Stomach (tissue), 19 donors: ENCODE data around the gene VPS11. TPM values are rescaled to one million over a fixed set of nuclear protein-coding genes. Genes with fewer than 3 reads are reported as not detected.

ENCODE experiments used
- DNase-seq, 2 donors: peaks; one replicate each; pipeline versions ENCODE4 v3.0.0 to v3.0.0-alpha.2; 2013 to 2019
- H3K27ac ChIP-seq, 5 donors: fragments of 200-600 bp in 4 of 5; sonication (generic) in 4 of 5; one replicate each; pipeline ENCODE4 v1.5.1; 2013 to 2019; ENCODE audit warnings: mild to moderate bottlenecking in 1 of 5, moderate library complexity in 1 of 5
- H3K27me3 ChIP-seq, 3 donors: fragments of 200-600 bp; sonication (generic); one replicate each; pipeline ENCODE4 v1.5.1; 2017 to 2019; ENCODE audit warnings: mixed run types in 1 of 3
- H3K36me3 ChIP-seq, 4 donors: fragments of 200-600 bp; sonication (generic); 1 replicate in 3 of 4; 2 replicates in 1 of 4; pipeline ENCODE4 v1.5.1; 2016 to 2019
- H3K4me1 ChIP-seq, 4 donors: fragments of 200-600 bp; sonication (generic); one replicate each; pipeline ENCODE4 v1.5.1; 2016 to 2019
- H3K4me3 ChIP-seq, 4 donors: fragments of 200-600 bp; sonication (generic) in 3 of 4; one replicate each; pipeline ENCODE4 v1.5.1; 2016 to 2019; ENCODE audit warnings: mild to moderate bottlenecking in 1 of 4
- H3K9me3 ChIP-seq, 4 donors: fragments of 200-600 bp; sonication (generic); one replicate each; pipeline ENCODE4 v1.5.1; 2016 to 2019
- EP300 ChIP-seq: sonication (generic); formaldehyde crosslinking; IDR thresholded peaks from one replicate; pipeline ENCODE4 v1.6.1; 2017; ENCODE audit warnings: antibody characterized with exemption
- POLR2A ChIP-seq, 4 donors: fragments of 450-650 bp; IDR thresholded peaks; one replicate each; pipeline ENCODE4 v1.6.1; 2016; ENCODE audit warnings: antibody characterized with exemption in 4 of 4, control low read depth in 2 of 4, mild to moderate bottlenecking in 1 of 4, moderate library complexity in 1 of 4
- POLR2AphosphoS5 ChIP-seq, 3 donors: sonication (generic); formaldehyde crosslinking; IDR thresholded peaks; one replicate each; pipeline ENCODE4 v1.6.1; 2016; ENCODE audit warnings: antibody characterized with exemption in 3 of 3
- WGBS, 5 donors: extraction: QIAGEN DNeasy Blood & Tissue Kit in 3 of 5; methylation state at CpG; one replicate each; pipeline versions ENCODE4 v1.1.5 to v1.1.7; 2013 to 2018; 5-methylcytosine and 5-hydroxymethylcytosine counted together
- intact Hi-C: fragments of 100-400 bp; cut with DNase I; formaldehyde crosslinking; loops from one replicate; pipeline ENCODE4 v1.15.1; 2023; ENCODE audit warnings: low total_unique reads
- long read RNA-seq, 10 donors: transcript quantifications; one replicate each; lab custom pipeline, GENCODE V29; 2026
- polyA plus RNA-seq, 3 donors: library from polyadenylated mRNA; stranded (reverse); fragments of 200-250 nt; gene quantifications; one replicate each; pipeline ENCODE4 v1.2.3, GENCODE V29; 2013
- total RNA-seq, 5 donors: library from RNA; depleted of rRNA; stranded (reverse); fragments of >200 nt; gene quantifications; one replicate each; pipeline versions ENCODE4 v1.1.0 to v1.2.3, GENCODE V29; 2014 to 2016
- TF ChIP-seq, protein P1 (sequence below), 7 experiments: fragments of 450-650 bp in 4 of 7; fragments of 200-600 bp in 3 of 7; sonication (generic) in 3 of 7; IDR thresholded peaks; one replicate each; pipeline ENCODE4 v1.5.1; 2016 to 2019; ENCODE audit warnings: antibody characterized with exemption in 7 of 7, control low read depth in 2 of 7, mild to moderate bottlenecking in 1 of 7
- donor health status: healthy with polysubstance abuse.
- donor health status: Bipolar disorder and iron deficiency.
- donor health status: healthy.

The VPS11 gene
- total RNA-seq = 100 to 1,000 TPM in 1 of 5 donors, 10 to 100 TPM in 3, 1 to 10 TPM in 1; 8.2 to 190 (median 21.1) TPM
- 10 to 100 TPM; 25.5 to 43.1 (median 40.9) TPM for polyA plus RNA-seq
- long read RNA-seq, donor 1, partial matches to known transcripts = 0 of 1 reads
- long read RNA-seq, donor 1, other reads (novel, unspliced or antisense) = 0 of 1 reads
- long read RNA-seq, donor 2, partial matches to known transcripts = 0 of 2 reads
- long read RNA-seq, donor 2, other reads (novel, unspliced or antisense) = 0 of 2 reads
- long read RNA-seq, donor 3, partial matches to known transcripts = 0 of 2 reads
- long read RNA-seq, donor 3, other reads (novel, unspliced or antisense) = 0 of 2 reads
- long read RNA-seq, donor 4 = 0 reads
- long read RNA-seq, donor 5, partial matches to known transcripts = 0 of 2 reads
- long read RNA-seq, donor 5, other reads (novel, unspliced or antisense) = 0 of 2 reads
- long read RNA-seq, donor 6, partial matches to known transcripts = 0 of 4 reads
- long read RNA-seq, donor 6, other reads (novel, unspliced or antisense) = 0 of 4 reads
- long read RNA-seq, donor 7, partial matches to known transcripts = 6 of 8 reads
- long read RNA-seq, donor 7, other reads (novel, unspliced or antisense) = 0 of 8 reads
- long read RNA-seq, donor 8, partial matches to known transcripts = 0 of 2 reads
- long read RNA-seq, donor 8, other reads (novel, unspliced or antisense) = 0 of 2 reads
- long read RNA-seq, donor 9, partial matches to known transcripts = 0 of 2 reads
- long read RNA-seq, donor 9, other reads (novel, unspliced or antisense) = 0 of 2 reads
- long read RNA-seq, donor 10, partial matches to known transcripts = 0 of 2 reads
- long read RNA-seq, donor 10, other reads (novel, unspliced or antisense) = 0 of 2 reads

DNA sequence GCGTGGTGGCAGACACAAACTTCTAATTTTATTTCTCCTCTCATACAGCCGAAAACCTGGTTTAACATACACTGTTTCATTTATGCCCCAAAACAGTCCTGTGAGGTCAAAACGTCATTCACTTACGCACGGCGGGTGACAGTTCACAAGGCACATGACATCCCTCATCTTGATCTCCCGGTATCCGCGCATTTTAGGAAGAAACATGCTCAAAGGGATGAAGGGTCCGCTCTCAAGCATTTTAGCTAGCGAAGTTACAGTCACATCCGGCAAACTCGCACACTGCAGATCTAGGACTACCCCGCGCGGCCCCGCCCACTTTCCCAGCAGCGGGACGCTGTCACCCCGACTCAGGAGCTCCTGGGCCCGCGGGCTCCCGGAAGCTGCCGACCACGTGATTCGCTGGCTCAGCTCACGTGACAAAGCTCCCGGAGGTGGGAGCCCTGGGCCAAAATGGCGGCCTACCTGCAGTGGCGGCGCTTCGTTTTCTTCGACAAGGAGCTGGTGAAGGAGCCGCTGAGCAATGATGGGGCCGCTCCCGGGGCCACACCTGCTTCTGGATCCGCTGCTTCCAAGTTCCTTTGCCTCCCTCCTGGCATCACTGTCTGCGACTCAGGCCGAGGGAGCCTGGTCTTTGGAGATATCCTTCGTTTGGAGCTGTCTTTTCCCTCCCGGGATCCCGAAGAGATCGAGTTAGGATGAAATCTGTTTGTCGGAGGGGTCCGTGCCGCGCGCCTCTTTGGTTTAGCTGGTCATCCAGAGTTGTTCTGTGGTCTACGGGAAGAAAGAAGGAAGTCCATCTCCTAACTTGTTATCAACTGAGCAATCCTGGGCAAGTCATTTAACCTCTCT is at the start of gene VPS11:
TSS of gene VPS11 (plus strand) at position 448 of the 852 bp plus-strand sequence. CDS start at position 454, 6 bp downstream.
- DNase-seq = peak; percentile 99
- Histone ChIP-seq H3K27me3 (no peaks in the 10 kb centered on the region), H3K9me3 (no peaks in the 10 kb centered on the region), H3K36me3 (peaks cover 26 to 34% (median 31%) of the 10 kb centered on the region in 4 donors), H3K4me3 (peak within 1 kb of the TSS; percentile 68 to 85 (median 81)), H3K27ac (peak within 1 kb of the TSS; percentile 84 to 94 (median 89)), H3K4me1 (peaks cover 25 to 60% (median 43%) of the 10 kb centered on the region in 4 donors)
- 0 to 1% (median 1%) methylated on average over 21 to 49 of the region's 49 CpGs for WGBS, 5 donors
- TF ChIP-seq POLR2AphosphoS5 (IDR thresholded peaks at IDR 0.05) (peak; percentile 80 to 96 (median 86)), POLR2A (IDR thresholded peaks at IDR 0.05) (no peak), EP300 (no peak)
- TF ChIP-seq, protein P1, sequence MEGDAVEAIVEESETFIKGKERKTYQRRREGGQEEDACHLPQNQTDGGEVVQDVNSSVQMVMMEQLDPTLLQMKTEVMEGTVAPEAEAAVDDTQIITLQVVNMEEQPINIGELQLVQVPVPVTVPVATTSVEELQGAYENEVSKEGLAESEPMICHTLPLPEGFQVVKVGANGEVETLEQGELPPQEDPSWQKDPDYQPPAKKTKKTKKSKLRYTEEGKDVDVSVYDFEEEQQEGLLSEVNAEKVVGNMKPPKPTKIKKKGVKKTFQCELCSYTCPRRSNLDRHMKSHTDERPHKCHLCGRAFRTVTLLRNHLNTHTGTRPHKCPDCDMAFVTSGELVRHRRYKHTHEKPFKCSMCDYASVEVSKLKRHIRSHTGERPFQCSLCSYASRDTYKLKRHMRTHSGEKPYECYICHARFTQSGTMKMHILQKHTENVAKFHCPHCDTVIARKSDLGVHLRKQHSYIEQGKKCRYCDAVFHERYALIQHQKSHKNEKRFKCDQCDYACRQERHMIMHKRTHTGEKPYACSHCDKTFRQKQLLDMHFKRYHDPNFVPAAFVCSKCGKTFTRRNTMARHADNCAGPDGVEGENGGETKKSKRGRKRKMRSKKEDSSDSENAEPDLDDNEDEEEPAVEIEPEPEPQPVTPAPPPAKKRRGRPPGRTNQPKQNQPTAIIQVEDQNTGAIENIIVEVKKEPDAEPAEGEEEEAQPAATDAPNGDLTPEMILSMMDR (IDR thresholded peaks at IDR 0.05) = peak in 1 of 7 experiments; percentile 26
- intact Hi-C loops = no loop called here

DNA sequence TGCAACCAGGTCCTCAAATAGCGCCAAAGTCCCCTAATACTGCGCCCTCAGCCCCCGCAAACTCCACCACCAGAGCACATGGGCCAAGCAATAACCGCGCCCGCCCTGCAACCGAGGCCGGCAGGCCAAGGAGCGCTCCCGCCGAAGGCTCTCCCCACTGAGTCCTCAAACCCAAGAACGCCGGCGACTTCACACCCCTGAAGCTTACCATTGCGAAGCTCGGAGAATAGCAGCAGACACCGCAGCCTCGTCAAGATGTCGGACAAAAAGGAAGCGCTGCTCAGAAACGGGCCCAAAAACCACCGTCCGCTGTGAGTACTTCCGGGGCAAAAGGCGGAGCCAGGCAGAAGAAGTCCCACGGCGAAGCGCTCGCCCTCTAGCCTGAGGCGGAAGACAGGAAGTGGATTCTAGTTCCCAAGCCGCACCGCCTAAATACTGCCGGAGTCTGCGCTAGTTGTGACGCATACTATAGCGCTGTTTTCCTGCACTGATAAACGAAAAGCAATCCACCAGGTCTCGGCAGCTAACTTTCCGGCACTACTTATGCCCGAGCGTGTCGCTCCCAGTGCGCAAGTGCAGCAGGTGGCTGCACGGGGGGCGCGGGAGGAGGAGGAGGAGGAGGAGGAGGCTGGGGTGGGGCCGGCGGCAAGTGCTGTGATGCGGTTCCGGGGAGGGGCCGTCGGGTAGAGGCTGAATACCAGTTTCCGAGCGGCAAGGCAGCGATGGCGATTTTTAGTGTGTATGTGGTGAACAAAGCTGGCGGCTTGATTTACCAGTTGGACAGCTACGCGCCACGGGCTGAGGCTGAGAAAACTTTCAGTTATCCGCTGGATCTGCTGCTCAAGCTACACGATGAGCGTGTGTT is 49.3 kb upstream of the VPS11 start, which contains the start of the genes RPS25 and TRAPPC4:
TSS of gene RPS25 (minus strand) at position 270 of the 865 bp plus-strand sequence. CDS start at position 211, 59 bp downstream.
TSS of gene TRAPPC4 (plus strand) at position 693 of the 865 bp plus-strand sequence. CDS start at position 723, 30 bp downstream.
- peaks cover 40 to 62% (median 54%) of the 10 kb centered on the region in 4 donors for H3K36me3 ChIP-seq
- peak; percentile 97 to 99 for DNase-seq
- peaks cover 31 to 69% (median 59%) of the 10 kb centered on the region in 4 donors for H3K4me1 ChIP-seq
- intact Hi-C loops = no loop called here
- no peaks in the 10 kb centered on the region for H3K9me3 ChIP-seq
- WGBS, 5 donors = 0 to 1% (median 1%) methylated on average over 55 to 63 of the region's 63 CpGs
- H3K27ac ChIP-seq = peak within 1 kb of the TSS; percentile 94 to 97 (median 96)
- H3K4me3 ChIP-seq = peak within 1 kb of the TSS; percentile 88 to 96 (median 93)
- H3K27me3 ChIP-seq = no peaks in the 10 kb centered on the region
- peak in 2 of 4 donors; percentile 9 to 16 for TF ChIP-seq POLR2A (IDR thresholded peaks at IDR 0.05)
- no peak for TF ChIP-seq EP300
- TF ChIP-seq, protein P1 (IDR thresholded peaks at IDR 0.05) = peak in 1 of 7 experiments; percentile 33
- TF ChIP-seq POLR2AphosphoS5 (IDR thresholded peaks at IDR 0.05) = peak; percentile 80 to 91 (median 81)

DNA sequence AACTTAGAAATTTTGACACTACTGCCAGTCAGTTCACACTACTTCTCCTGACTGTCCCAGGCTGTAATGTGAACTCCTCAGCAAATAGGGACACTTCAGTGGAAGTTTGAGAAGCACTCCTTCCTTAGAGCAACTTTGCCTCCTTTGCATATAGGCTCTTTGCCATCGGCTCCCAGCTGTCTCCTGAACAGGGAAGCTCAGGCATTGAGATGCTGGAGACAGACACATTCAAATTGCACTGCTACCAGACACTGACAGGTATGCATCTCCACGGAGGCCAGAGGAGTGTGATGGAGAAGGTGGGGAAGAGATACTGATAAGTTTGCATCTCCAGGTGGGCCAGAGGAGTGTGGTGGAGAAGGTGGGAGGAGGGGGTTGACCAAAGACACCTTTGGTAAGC is 47.6 kb upstream of the VPS11 start:
- Histone ChIP-seq H3K4me3 (peak overlapping the region; percentile 88 to 96 (median 93)), H3K4me1 (peaks cover 39 to 81% (median 74%) of the 10 kb centered on the region in 4 donors), H3K27ac (peak overlapping the region; percentile 28 to 97 (median 95)), H3K36me3 (peaks cover 41 to 64% (median 56%) of the 10 kb centered on the region in 4 donors), H3K27me3 (no peaks in the 10 kb centered on the region), H3K9me3 (no peaks in the 10 kb centered on the region)
- DNase-seq = no peak
- WGBS, 5 donors = 24 to 50% (median 30%) methylated on average over 2 of the region's 2 CpGs
- TF ChIP-seq POLR2A (IDR thresholded peaks at IDR 0.05) = no peak
- no peak for TF ChIP-seq POLR2AphosphoS5 (IDR thresholded peaks at IDR 0.05)
- TF ChIP-seq EP300 = no peak
- TF ChIP-seq, protein P1 (IDR thresholded peaks at IDR 0.05) = no peak
- intact Hi-C loops = no loop called here
